Right hindlimb (tissue), 1 donor: ENCODE results near the gene CHRM2.

ENCODE experiments used
- DNase-seq: peaks from one replicate; pipeline ENCODE4 v3.0.0-alpha.2; 2018

CHRM2 gene

DNA sequence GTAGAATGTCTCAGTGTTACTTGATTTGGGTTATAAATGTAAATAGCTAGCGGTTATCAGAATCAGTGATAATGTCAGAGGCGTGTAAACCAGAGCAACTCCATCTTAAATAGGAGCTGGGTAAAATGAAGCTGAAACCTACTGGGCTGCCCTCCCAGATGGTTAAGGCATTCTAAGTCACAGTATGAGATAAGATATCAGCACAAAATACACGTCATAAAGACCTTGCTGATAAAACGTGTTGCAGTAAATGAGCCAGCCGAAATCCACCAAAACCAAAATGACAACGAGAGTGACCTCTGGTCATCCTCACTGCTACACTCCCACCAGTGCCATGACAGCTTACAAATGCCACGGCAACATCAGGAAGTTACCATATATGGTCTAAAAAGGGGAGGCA is 172.3 kb downstream of the CHRM2 start:
- DNase-seq, result no peak

DNA sequence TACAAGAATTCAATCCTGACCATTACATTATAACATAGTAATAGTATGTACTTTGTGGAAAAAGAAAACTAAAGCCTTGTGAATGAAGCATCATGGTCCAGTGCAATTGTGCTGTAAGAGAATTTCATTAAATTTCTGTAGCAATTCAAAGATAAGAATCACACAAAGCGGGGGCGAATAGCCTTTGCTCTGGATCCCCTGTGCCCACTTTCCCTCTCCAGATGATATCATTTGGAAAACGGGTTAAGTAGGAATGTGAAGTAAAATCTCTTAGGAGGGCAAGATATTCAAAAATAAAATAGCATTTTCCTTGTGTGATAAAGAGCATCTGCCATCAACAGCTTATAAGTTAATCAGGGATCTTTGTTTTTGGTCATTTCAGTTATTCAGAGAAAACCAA is 177.1 kb downstream of the CHRM2 start:
- DNase-seq, result no peak

DNA sequence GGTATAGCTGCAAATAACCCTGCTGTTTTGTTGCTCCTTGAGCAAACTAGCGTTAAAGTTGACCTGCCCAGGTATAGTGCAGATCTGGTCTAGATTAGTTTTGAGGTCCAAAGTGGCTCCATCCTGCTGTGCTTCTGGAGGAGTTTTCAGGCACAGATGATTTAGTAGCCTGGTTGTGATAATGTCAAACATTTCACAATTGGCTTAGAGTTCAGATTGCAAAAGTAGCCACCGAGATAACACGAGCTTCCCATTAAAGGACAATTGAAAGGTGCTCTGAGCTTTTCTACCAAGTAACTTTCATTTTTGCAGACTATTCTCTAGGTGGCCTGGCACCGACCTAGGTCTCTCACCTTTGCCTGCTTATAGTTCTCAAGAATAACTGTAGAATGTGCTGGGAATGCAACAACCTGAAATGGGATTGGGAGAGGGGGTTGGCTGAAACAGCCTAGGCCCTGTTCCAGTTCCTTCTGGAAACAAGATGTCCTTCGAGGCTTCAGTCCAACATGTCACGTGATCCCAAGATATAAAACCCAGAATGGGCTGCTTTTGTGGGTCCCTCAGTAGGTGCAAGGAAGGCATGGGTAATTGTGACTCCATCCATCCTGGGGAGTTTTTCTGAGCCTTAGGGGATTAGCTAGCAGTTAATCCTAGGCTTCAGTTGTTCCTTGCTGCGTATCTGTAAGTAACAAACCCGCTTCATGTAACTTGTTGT is 201.0 kb downstream of the CHRM2 start:
- no peak for DNase-seq
